SK-N-SH (cell line): ENCODE measurements around the gene MED12.

Experiments used
- CTCF ChIP-seq: fragments of 200-600 bp; sonication (generic); IDR thresholded peaks from 2 replicates; pipeline ENCODE4 v1.6.1; 2017; ENCODE audit warnings: antibody characterized with exemption, mild to moderate bottlenecking, moderate library complexity
- GABPA ChIP-seq: IDR thresholded peaks from 2 replicates; pipeline ENCODE4 v1.4.0; 2012; ENCODE audit warnings: low read depth, mild to moderate bottlenecking
- NRF1 ChIP-seq: IDR thresholded peaks from 2 replicates; pipeline ENCODE4 v1.6.1; 2012; ENCODE audit warnings: low read depth, mild to moderate bottlenecking, low read length

- TF ChIP-seq CTCF (no peak), NRF1 (no peak), GABPA (no peak)
These were observed 48.1 kb downstream of the MED12 start for GRCh38 chrX:71166461-71166860.
